ENCODE results near the gene CDH15. TPM values are rescaled to one million over a fixed set of nuclear protein-coding genes. Genes with fewer than 3 reads are reported as not detected.

CDH15 gene
- total RNA-seq, 1 donor: under 0.01 TPM

DNA sequence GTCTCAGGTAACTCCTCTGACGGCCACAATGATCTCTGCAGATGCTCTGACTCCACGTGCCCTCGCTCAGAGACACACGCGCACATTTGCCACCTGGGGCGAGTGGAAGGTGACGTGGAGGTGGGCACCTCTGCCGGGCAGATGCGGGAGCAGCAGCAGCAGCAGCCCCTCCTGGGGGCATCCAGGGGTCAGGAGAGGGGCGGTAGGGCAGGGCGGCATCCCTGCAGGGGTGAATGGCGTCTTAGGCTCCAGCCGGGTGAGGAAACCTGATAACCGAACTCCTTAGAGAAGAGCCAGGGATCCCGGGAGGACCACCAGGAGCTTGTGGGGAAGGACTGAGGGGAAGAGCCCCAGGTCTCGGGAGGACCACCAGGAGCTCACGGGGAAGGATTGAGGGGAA lies 34.6 kb upstream of the CDH15 start:
- H3K4me3 ChIP-seq (ENCODE audit: low read depth, low read length): no peak overlapping the region
- DNase-seq (ENCODE audit: low read depth): no peak
- TF ChIP-seq, protein P1, sequence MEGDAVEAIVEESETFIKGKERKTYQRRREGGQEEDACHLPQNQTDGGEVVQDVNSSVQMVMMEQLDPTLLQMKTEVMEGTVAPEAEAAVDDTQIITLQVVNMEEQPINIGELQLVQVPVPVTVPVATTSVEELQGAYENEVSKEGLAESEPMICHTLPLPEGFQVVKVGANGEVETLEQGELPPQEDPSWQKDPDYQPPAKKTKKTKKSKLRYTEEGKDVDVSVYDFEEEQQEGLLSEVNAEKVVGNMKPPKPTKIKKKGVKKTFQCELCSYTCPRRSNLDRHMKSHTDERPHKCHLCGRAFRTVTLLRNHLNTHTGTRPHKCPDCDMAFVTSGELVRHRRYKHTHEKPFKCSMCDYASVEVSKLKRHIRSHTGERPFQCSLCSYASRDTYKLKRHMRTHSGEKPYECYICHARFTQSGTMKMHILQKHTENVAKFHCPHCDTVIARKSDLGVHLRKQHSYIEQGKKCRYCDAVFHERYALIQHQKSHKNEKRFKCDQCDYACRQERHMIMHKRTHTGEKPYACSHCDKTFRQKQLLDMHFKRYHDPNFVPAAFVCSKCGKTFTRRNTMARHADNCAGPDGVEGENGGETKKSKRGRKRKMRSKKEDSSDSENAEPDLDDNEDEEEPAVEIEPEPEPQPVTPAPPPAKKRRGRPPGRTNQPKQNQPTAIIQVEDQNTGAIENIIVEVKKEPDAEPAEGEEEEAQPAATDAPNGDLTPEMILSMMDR (IDR thresholded peaks at IDR 0.05; ENCODE audit: insufficient read depth, low read depth, low read length): no peak

DNA sequence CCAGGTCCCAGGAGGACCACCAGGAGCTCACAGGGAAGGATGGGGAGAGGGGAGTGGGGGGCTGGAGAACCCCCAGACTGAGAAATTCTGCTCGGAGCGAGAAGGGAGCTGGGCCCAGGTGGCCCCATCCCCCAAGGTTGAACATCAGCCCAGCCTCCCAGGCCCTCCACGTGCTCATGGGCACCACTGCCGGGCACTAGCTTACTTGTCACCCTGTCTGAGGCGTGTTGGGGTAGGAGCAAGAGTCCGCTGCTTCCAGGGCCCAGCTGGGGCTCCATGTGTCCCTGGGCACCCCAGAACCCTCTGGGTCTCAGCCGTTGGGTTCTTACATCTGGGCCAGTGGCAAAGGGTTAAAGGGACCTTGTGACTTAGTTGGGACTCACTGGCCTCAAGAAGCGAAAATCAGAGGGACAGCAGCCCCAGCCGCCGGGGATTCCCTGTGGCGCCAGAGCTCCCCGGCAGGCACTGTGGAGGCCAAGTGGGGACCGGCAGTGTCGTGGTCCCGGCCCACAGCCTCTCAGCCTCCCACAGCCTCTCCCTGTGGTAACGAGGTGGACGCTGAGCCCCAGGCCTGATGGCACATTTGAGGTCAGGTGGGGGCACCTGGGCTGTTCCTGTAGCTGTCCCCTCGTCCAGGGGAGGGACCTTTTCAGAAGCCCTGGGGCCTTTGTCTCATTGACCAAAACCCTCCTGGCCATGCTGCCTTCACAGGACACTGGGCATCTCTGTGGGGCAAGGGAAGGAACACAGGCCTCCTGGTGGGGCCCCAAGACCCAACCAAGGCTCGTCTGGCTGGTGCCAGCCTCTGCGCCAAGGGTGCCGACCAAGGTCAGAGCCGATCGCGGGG lies 33.7 kb upstream of the CDH15 start:
- TF ChIP-seq, protein P1 (IDR thresholded peaks at IDR 0.05; ENCODE audit: insufficient read depth, low read depth, low read length): no peak
- no peak for DNase-seq (ENCODE audit: low read depth)
- no peak overlapping the region for H3K4me3 ChIP-seq (ENCODE audit: low read depth, low read length)

GRCh38 chr16:89138513-89138795 lies 33.1 kb upstream of the CDH15 start:
- no peak overlapping the region for H3K4me3 ChIP-seq (ENCODE audit: low read depth, low read length)
- DNase-seq (ENCODE audit: low read depth): no peak
- TF ChIP-seq, protein P1 (IDR thresholded peaks at IDR 0.05; ENCODE audit: insufficient read depth, low read depth, low read length): no peak

- H3K4me3 ChIP-seq (ENCODE audit: low read depth, low read length): no peak overlapping the region
- no peak for DNase-seq (ENCODE audit: low read depth)
- TF ChIP-seq, protein P1 (IDR thresholded peaks at IDR 0.05; ENCODE audit: insufficient read depth, low read depth, low read length): no peak
These were observed 32.6 kb upstream of the CDH15 start for GRCh38 chr16:89138843-89139520.

DNA sequence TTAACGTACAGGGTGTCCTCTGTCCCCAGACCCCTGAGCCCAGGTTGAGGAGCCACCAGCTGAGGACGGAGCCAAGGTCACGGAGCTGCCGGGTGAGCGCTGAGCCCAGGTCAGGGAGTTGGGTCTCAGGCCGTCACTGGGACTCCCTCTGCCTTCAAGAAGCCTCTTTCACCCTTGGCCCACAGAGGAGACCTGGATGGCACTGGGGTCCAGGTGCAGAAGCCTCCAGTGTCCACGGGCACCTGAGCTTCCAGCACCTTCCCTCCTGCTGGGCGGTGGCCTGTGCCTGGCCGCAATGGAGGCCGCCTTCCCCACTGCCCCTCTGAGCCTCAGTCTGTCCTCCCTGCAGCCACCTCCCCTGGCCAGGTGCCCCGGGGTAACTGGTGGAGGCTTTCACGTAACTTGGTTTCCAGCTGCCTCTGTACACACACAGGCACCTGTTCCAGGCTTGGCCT lies 31.6 kb upstream of the CDH15 start:
- no peak for DNase-seq (ENCODE audit: low read depth)
- TF ChIP-seq, protein P1 (IDR thresholded peaks at IDR 0.05; ENCODE audit: insufficient read depth, low read depth, low read length): no peak
- H3K4me3 ChIP-seq (ENCODE audit: low read depth, low read length): no peak overlapping the region

GRCh38 chr16:89140401-89140800 lies 31.1 kb upstream of the CDH15 start:
- no peak overlapping the region for H3K4me3 ChIP-seq (ENCODE audit: low read depth, low read length)
- TF ChIP-seq, protein P1 (IDR thresholded peaks at IDR 0.05; ENCODE audit: insufficient read depth, low read depth, low read length): no peak
- DNase-seq (ENCODE audit: low read depth): no peak
